Calu3 (cell line): ENCODE results near the gene ACSL4. TPM values are rescaled to one million over a fixed set of nuclear protein-coding genes. Genes with fewer than 3 reads are reported as not detected.

ENCODE experiments used
- BruUV-seq: library from RNA; stranded (reverse); fragments of 400-500 nt; replicated peaks from 2 replicates; lab custom pipeline; 2021; lab: Mats Ljungman, UMichigan
- CTCF ChIA-PET: fragments of 300-600 bp; sonication (Branson Sonifier 250); formaldehyde crosslinking; loops from one replicate; lab custom pipeline; 2022; ENCODE audit warnings: antibody characterized with exemption; lab: Charles Lee
- DNase-seq: peaks from one replicate; pipeline ENCODE4 v3.0.0; 2022
- H3K27ac Mint-ChIP-seq: one replicate; pipeline ENCODE4 v1.8.0; 2022; ENCODE audit warnings: mixed read lengths; ENCODE audit not compliant: unreplicated experiment
- H3K27me3 Mint-ChIP-seq: one replicate; pipeline ENCODE4 v1.8.0; 2022; ENCODE audit warnings: mixed read lengths; ENCODE audit not compliant: unreplicated experiment
- H3K36me3 Mint-ChIP-seq: one replicate; pipeline ENCODE4 v1.8.0; 2022; ENCODE audit warnings: mild to moderate bottlenecking, moderate library complexity, mixed read lengths; ENCODE audit not compliant: insufficient read depth, unreplicated experiment
- H3K4me1 Mint-ChIP-seq: one replicate; pipeline ENCODE4 v1.8.0; 2022; ENCODE audit warnings: mild to moderate bottlenecking, low read depth, mixed read lengths; ENCODE audit not compliant: unreplicated experiment
- H3K4me3 Mint-ChIP-seq: one replicate; pipeline ENCODE4 v1.8.0; 2022; ENCODE audit warnings: mild to moderate bottlenecking, low read depth, moderate library complexity, mixed read lengths; ENCODE audit not compliant: unreplicated experiment
- H3K9me3 Mint-ChIP-seq: one replicate; pipeline ENCODE4 v1.8.0; 2022; ENCODE audit warnings: low read depth, mixed read lengths; ENCODE audit not compliant: unreplicated experiment
- CTCF ChIP-seq: fragments of 200-600 bp; IDR thresholded peaks from one replicate; pipeline ENCODE4 v1.8.0; 2022; ENCODE audit warnings: antibody characterized with exemption; ENCODE audit not compliant: unreplicated experiment
- intact Hi-C: fragments of 100-400 bp; cut with micrococcal nuclease; formaldehyde crosslinking; loops from one replicate; pipeline ENCODE4 v1.10.0; 2022; ENCODE audit not compliant: unreplicated experiment
- total RNA-seq: library from RNA; stranded (reverse); gene quantifications from 2 replicates; pipeline ENCODE4 v1.2.3, GENCODE V29; 2022

Gene ACSL4
- total RNA-seq, 1 experiment from 2014 or later: 64.8 TPM

GRCh38 chrX:109600237-109600651, 132.8 kb downstream of the ACSL4 start:
- no TSS peak for BruUV-seq
- no peak for TF ChIP-seq CTCF
- H3K27me3 Mint-ChIP-seq: peaks cover 59% of the 10 kb centered on the region
- CTCF ChIA-PET: no interaction called here
- no peak overlapping the region for H3K27ac Mint-ChIP-seq
- H3K4me3 Mint-ChIP-seq: no peak overlapping the region
- H3K36me3 Mint-ChIP-seq: no peaks in the 10 kb centered on the region
- intact Hi-C loops: no loop called here
- DNase-seq: no peak
- no peaks in the 10 kb centered on the region for H3K9me3 Mint-ChIP-seq
- no peaks in the 10 kb centered on the region for H3K4me1 Mint-ChIP-seq

GRCh38 chrX:109596015-109596414, 137.0 kb downstream of the ACSL4 start:
- CTCF ChIA-PET: no interaction called here
- Mint-ChIP-seq H3K9me3 (no peaks in the 10 kb centered on the region), H3K4me1 (no peaks in the 10 kb centered on the region), H3K27me3 (peaks cover 21% of the 10 kb centered on the region), H3K36me3 (no peaks in the 10 kb centered on the region), H3K27ac (no peak overlapping the region), H3K4me3 (no peak overlapping the region)
- DNase-seq: no peak
- no TSS peak for BruUV-seq
- no peak for TF ChIP-seq CTCF
- intact Hi-C loops: no loop called here

Other genes with a start within 250 kb of the ACSL4 start
- gene NXT2, start 196.4 kb downstream of the ACSL4 start, total RNA-seq: 13.1 and 14.6 TPM in 2 replicates
- 0.71 and 1.1 TPM in 2 replicates for gene KCNE5, start 108.1 kb downstream of the ACSL4 start, total RNA-seq